KBM-7 (cell line): ENCODE measurements around the gene PDE1A.

ENCODE experiments used
- DNase-seq: peaks from one replicate; pipeline ENCODE4 v3.0.0-alpha.2; 2015
- in situ Hi-C: fragments of 300-500 bp; cut with MboI; formaldehyde crosslinking; loops from 2 replicates; pipeline ENCODE4 v1.14.3; 2020; ENCODE audit warnings: low sequenced_read_pairs, low pct_unique_long_range_greater_than_20kb, mixed read lengths

Gene PDE1A

DNA sequence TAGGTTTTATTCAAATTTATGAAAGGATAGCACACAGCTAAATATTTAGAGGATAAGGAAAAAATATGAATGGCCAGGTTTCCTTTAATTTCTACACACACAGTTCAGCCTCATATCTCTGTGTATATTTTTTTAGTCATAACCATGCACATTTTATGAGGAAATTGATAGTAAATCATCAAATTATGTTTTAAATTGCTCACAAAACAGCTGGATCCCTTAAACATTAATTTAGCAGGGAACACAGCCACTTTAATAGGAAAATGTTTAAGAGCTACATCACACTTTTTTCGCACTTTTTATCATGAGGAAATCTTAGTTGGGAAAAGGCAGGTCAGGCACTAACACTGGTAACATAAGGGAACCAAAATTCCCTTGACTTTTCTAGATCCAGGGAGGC, 65.4 kb downstream of the PDE1A start:
- no peak for DNase-seq
- in situ Hi-C loops = no loop called here

- in situ Hi-C loops = no loop called here
Measured at GRCh38 chr2:182360663-182361260, 66.1 kb downstream of the PDE1A start.

GRCh38 chr2:182359990-182360662, 66.7 kb downstream of the PDE1A start:
- in situ Hi-C loops = no loop called here
- DNase-seq = no peak

More at GRCh38 chr2:182360663-182361260, 66.1 kb downstream of the PDE1A start:
- DNase-seq = no peak

DNA sequence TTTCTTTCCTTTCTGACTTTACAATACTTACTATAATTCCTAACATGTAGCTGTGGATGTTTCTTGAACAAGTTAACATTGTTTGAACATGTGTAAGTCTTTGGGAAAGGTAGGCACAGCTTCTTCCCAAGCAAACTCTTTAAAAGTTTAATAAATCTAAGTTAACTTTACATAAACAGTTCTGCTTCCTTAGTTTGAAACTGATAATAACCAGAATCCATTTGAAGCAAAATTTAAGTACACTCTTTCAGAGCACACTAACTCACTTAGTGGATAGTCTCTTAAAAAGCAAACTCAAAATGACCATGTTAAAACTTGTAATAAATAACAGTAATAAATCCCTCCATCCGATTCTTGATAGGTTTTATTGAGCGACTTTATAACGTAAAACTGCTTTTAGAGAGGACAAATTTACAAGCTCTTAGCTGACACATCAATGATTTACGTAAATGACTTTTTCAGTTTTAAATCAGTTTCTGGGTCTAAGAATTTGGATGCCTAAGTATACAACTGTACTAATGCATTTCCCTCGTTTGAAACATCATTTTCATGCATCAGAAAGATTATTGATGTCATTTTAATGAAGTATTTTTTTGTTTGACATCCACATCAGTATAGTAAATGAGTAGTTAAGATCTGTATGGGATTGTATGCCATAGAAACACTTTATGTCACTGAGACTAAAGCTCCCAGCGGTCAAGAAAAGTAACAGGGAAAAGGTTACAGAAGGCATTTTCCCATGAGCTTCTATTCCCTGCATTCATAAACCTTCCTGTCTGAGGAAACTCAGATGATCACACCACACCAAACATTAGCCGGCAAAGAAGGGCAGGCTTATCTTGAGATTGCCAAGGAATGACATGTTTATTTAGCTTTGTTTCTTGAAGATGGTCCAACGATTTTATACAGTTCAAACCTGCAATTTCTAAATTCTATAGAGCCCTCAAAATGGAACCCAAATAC, 67.5 kb downstream of the PDE1A start:
- no peak for DNase-seq
- in situ Hi-C loops = no loop called here

DNA sequence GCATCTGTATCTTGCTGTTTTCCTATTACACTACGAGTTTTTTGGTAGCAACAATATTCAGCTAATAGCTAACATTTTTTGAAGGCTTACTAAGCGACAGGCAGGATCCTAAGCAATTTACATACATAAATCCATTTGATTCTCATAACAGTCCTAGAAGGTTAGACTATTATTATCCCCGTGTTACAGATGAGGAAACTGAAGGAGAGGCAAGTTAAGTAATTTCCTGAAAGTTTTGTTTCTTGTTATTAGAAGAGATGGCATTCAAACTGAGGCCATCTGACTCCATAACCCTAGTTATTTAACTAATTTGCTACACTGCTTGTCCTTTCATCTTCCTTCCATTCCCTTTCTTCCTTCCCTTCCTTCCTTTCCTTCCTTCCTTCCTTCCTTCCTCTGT, 68.2 kb downstream of the PDE1A start:
- in situ Hi-C loops = no loop called here
- DNase-seq = no peak

- no peak for DNase-seq
- in situ Hi-C loops = no loop called here
Measured at GRCh38 chr2:182355815-182356214, 71.0 kb downstream of the PDE1A start.

DNA sequence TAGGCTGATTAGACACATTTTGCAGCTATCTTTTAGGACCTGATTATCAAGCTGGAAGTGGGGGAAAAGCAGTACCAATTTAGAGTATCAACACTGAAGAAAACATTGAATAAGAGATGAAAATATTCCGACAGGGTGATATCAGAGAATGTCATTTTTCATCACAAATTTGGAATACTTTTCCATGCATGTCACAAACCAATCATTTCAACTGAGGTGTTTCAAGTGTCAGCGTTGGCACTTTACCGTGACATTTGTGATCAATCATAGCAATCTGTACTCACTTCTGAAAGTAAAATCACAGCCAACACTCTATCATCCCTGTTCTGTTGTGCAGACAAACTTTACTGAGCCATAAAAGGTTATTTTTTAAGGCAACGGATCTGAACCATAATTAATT, 75.4 kb downstream of the PDE1A start:
- no peak for DNase-seq
- in situ Hi-C loops = no loop called here

DNA sequence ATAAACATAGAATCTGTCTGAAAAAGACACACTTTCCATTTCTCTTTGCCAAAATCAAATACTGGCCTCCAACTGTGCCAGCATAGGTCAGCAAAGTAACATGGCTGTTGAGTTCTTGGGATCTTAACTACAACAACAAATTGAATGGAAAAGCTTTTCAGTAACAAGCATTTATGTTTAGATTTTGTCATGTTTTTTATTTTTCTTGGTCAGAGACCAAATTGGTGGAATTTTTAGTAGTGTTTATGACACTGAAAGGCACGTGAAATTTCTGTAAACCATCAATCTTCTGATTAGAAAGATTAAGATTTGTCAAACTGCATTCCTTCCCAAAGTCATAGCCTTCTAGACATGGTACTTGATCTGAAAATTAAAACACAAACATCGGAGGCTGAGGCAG, 77.6 kb downstream of the PDE1A start:
- no peak for DNase-seq
- in situ Hi-C loops = no loop called here

- no peak for DNase-seq
- in situ Hi-C loops = no loop called here
Measured at GRCh38 chr2:182345384-182345783, 81.5 kb downstream of the PDE1A start.

GRCh38 chr2:182330451-182331305, 96.2 kb downstream of the PDE1A start:
- in situ Hi-C loops = no loop called here

DNA sequence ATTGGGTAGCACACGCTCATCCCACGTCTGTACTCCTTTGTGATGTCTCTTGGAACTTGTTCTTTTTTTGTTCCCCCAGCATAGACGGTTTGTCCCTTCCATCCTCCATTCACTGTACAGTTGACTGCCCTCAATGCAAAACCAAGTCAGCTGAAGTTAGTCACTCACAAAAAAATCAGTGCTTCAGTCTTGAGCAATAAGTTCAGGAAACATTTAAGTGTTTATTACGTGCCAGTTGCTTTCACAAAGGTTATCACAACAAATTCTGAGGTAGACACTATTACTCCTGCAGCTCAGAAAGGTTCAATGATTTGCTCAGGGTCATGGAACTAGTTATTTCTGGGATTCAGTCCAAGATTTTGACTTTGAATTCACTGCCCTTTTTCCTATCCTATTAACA, 102.2 kb downstream of the PDE1A start:
- DNase-seq = no peak
- in situ Hi-C loops = no loop called here

More at GRCh38 chr2:182330451-182331305, 96.2 kb downstream of the PDE1A start:
- no peak for DNase-seq

DNA sequence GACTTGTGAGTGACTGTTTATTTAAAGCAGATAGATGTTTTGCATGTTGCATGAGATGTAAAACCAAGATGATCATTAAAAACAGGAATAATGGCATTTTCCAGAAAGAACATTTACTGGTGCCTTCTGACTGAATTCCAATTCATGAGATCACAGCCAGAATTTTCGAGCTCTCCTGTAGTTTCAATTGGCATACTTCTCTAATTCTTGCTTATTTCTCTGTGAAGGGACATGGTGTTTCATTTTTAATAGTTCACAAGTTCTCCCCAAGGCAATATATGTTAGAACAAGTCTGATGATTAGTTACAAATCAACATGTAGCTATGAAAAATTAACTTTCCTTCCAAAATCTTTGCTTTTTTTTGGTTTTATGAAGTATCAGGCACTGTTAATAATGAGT, 105.7 kb downstream of the PDE1A start:
- DNase-seq = no peak
- in situ Hi-C loops = no loop called here

DNA sequence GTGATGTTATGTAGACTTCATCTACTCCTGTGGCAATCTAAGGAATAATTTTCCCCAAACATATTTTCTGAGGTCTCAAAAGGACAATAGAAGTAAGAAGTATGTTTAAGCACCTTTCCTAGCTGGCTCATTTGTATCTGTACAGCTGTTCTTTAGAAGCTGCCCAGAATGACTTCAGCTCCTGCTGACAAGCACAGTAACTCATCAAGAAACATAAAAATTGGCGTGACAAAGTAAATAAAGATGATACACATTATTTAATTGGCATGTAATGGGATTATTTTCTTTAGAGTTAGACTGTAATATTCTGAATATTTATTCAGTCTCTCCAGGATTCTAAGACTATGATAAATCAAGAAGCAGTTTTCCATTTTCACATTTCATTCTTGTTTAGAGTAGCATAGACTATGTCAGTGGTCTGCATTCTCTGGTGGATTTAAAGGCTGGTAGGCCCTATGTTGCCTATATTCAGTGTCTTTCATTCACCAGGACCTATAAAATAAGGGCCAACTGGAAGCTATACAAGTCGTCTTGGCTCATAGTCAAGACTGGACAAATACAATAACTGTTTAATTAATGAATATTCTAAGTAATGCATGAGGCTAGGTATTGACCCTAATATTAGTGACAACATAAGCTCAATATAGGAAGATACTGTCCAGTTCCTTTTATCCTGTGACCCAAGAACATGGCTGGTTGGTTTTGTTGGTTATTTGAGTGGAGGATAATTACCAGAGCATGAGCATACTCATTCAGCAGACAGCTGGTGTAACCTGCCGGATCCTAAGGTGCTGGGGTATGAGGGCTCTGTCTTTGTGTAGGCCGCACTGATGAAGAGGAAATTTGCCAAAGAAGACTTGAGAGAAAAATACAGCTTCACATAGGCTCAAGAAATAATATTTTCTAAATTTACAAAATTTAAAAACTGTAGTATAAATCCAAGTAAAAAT, 107.0 kb downstream of the PDE1A start:
- in situ Hi-C loops = no loop called here
- DNase-seq = no peak

DNA sequence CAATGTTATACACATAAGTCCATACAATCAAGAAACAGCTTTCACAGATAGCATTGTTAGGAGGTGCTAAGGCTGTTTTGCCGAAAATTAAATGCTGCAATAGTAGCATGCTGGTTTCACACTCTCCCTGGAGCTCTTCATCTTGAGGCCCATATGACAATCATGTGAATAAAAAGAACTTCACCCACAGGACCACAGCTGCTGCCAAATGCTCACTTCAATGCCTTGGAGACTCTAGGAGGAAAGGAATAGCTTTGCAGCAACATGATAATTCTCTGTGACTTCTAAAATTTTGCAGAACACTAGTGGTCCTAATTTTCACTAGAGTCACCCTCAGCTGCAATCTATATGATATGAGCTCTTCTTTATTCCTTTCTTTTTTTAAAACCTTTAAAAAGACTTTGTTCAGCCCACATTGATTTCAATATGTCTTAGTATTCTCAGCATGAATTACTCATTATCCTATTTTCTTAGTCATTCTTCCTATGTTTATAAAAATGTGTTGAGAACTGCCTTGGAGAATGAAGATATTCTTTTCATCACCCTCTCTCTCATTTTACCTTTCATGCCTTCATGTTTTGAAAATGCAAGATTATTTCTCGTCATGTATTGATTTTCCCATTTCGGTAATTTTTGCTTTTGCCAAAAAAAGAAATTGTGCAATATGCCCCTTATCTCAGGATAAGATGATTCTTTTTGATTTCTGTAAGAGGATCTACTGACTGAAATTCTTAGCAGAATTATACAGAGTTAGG, 108.2 kb downstream of the PDE1A start:
- in situ Hi-C loops = no loop called here

GRCh38 chr2:182316950-182317349, 109.9 kb downstream of the PDE1A start:
- in situ Hi-C loops = no loop called here
- DNase-seq = no peak

More for the DNA sequence above, 108.2 kb downstream of the PDE1A start:
- DNase-seq = no peak

DNA sequence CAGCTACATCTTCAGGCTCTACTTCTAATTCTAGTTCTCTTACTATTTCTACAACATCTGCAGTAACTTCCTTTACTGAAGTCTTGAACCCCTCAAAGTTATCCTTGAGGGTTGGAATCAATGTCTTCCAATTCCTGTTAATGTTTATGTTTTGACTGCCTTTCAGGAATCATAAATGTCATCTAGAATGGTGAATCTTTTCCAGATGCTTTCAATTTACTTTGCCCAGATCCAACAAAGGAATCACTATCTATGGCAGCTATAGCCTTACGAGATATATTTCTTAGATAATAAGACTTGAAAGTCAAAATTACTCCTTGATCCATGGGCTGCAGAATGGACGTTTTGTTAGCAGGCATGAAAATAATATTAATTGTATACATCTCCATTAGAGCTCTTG, 123.9 kb downstream of the PDE1A start:
- in situ Hi-C loops = no loop called here
- DNase-seq = no peak

- in situ Hi-C loops = no loop called here
- no peak for DNase-seq
Measured at GRCh38 chr2:182302174-182302573, 124.7 kb downstream of the PDE1A start.
